Urinary bladder (tissue), 4 donors: ENCODE measurements around the gene GNAZ. TPM values are rescaled to one million over a fixed set of nuclear protein-coding genes. Genes with fewer than 3 reads are reported as not detected.

Experiments used
- DNase-seq: peaks from one replicate; pipeline ENCODE4 v3.0.0-alpha.2; 2015; ENCODE audit errors: extremely low spot score
- H3K27ac ChIP-seq: one replicate; pipeline ENCODE4 v1.5.1; 2013; ENCODE audit warnings: low read depth, mild to moderate bottlenecking, moderate library complexity
- H3K36me3 ChIP-seq: one replicate; pipeline ENCODE4 v1.6.1; 2013; ENCODE audit warnings: mild to moderate bottlenecking, moderate library complexity; ENCODE audit not compliant: insufficient read depth
- H3K4me1 ChIP-seq: one replicate; pipeline ENCODE4 v1.6.1; 2013; ENCODE audit warnings: mild to moderate bottlenecking, moderate library complexity; ENCODE audit not compliant: insufficient read depth
- H3K4me3 ChIP-seq: one replicate; pipeline ENCODE4 v1.5.1; 2013; ENCODE audit warnings: low read depth, low read length
- WGBS: extraction: QIAGEN DNeasy Blood & Tissue Kit; methylation state at CpG from one replicate; pipeline ENCODE4 v1.1.7; 2013; 5-methylcytosine and 5-hydroxymethylcytosine counted together
- polyA plus RNA-seq: library from polyadenylated mRNA; stranded (reverse); fragments of 200-250 nt; gene quantifications from one replicate; pipeline ENCODE4 v1.2.3, GENCODE V29; 2013
- total RNA-seq: library from RNA; depleted of rRNA; stranded (reverse); fragments of >200 nt; gene quantifications from one replicate; pipeline ENCODE4 v1.2.3, GENCODE V29; 2014
- donor health status: healthy with polysubstance abuse.
- donor health status: healthy.

GNAZ gene
- total and polyA plus RNA-seq, 2 donors, result 5.4 to 12.2 TPM

DNA sequence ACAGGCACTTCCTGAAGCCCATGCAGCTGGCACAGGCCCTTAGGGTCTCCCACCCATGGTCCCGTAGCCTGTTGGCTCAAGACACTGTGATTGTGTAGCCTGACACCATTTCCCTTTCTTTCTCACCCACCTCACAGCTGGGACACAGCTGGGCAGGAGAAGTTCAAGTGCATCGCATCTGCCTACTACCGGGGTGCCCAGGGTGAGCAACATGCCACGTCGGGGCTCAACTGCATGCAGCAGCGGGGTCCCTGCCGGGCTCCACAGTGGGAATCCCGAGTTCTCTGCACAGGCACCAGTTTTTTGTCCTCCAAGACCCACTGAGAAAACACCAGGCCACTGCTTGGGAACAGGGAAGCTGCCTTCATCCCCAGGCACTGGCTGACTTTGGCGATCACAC lies 85.5 kb downstream of the GNAZ start:
- Histone ChIP-seq H3K4me3 (no peak overlapping the region), H3K27ac (no peak overlapping the region), H3K4me1 (no peaks in the 10 kb centered on the region), H3K36me3 (no peaks in the 10 kb centered on the region)
- DNase-seq, result no peak
- 94% methylated on average over 9 of the region's 9 CpGs for WGBS

- H3K4me1 ChIP-seq, result no peaks in the 10 kb centered on the region
- WGBS, result 64% methylated on average over 8 of the region's 8 CpGs
- H3K27ac ChIP-seq, result no peak overlapping the region
- DNase-seq, result no peak
- no peaks in the 10 kb centered on the region for H3K36me3 ChIP-seq
- H3K4me3 ChIP-seq, result no peak overlapping the region
These were observed 86.0 kb downstream of the GNAZ start for GRCh38 chr22:23156286-23156685.

GRCh38 chr22:23157560-23158515 lies 87.5 kb downstream of the GNAZ start:
- Histone ChIP-seq H3K27ac (no peak overlapping the region), H3K36me3 (no peaks in the 10 kb centered on the region), H3K4me1 (no peaks in the 10 kb centered on the region), H3K4me3 (no peak overlapping the region)
- no peak for DNase-seq
- WGBS, result 89% methylated on average over 22 of the region's 22 CpGs

DNA sequence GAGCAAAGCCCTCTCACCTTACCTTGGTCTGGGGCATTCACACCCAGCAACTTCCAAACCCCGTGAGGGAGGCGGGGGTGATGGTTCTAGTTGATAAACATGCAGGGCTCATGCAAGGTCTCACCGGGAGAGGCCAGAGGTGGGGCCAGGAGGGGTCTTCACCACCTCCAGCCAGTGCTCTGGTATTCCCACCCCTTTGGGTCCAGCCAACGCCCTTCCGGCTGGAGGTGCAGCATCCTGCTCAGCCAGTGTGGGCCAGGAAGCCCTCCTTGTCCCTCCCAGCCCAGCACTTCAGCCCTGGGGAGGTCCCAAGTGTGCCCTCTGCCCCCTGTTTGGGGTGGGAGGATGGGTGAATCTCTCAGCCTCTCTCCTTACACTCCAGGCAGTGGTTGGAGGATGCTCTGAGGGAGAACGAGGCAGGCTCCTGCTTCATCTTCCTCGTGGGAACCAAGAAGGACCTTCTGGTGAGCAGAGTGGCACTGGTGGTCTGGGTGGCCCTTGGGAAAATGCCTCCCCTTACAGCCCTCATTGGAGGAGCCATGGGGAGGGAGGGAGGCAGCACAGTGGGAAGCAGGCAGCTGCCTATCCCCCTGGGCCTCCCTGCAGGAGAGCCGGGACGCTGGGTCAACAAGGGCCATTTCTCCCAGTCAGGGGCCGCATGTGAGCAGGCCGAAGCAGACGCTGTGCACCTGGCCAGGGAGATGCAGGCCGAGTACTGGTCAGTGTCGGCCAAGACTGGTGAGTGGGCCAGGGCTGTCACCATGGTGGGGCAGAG lies 88.4 kb downstream of the GNAZ start:
- WGBS, result 88% methylated on average over 14 of the region's 14 CpGs
- no peak overlapping the region for H3K4me3 ChIP-seq
- no peak overlapping the region for H3K27ac ChIP-seq
- no peaks in the 10 kb centered on the region for H3K4me1 ChIP-seq
- DNase-seq, result no peak
- H3K36me3 ChIP-seq, result no peaks in the 10 kb centered on the region

- no peak for DNase-seq
- no peaks in the 10 kb centered on the region for H3K36me3 ChIP-seq
These were observed 88.9 kb downstream of the GNAZ start for GRCh38 chr22:23159291-23159630.

DNA sequence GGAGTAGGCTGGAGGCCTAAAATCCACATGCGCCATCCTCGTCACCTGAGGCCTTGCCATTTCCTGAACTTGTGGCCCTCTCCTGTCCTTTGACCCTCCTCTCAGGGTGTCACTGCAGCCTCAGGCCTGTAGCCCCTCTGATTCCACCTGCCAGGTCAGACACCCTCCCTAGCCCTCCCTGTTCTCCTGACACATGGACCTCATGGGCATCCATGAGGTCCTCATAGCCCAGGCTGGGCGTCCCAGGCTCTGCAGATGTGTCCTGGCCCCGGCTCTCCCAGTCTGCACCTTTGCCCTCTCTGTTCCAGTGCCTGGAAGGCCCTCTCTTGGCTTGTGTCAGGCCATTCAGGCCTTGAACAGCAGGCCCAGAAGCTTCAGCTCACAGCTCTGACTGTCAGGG lies 90.7 kb downstream of the GNAZ start:
- no peak for DNase-seq
- WGBS, result 96% methylated on average over 4 of the region's 4 CpGs
- no peaks in the 10 kb centered on the region for H3K4me1 ChIP-seq
- H3K4me3 ChIP-seq, result no peak overlapping the region
- H3K27ac ChIP-seq, result no peak overlapping the region
- no peaks in the 10 kb centered on the region for H3K36me3 ChIP-seq

More at GRCh38 chr22:23159291-23159630, 88.9 kb downstream of the GNAZ start:
- Histone ChIP-seq H3K4me3 (no peak overlapping the region), H3K4me1 (no peaks in the 10 kb centered on the region), H3K27ac (no peak overlapping the region)
- WGBS, result 91% methylated on average over 6 of the region's 6 CpGs

DNA sequence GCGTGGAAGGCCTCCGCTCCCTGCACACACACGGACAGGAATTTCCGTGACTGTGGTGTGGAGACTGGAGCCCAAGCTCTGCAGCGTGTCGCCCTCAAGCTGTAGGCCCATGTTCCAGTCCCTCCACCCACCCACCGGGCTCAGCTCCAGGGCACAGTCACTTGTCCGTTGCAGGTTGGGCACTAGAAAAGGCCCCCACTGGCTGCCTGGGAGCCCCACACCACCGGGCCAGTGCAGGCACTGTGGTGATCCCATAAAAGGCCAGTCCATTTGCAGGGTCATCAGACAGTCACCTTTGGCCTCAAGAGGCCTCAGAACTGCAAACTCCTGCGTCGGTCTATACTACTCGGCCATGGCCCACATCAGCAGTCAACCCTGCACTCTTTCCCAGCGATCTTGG lies 91.3 kb downstream of the GNAZ start:
- Histone ChIP-seq H3K27ac (no peak overlapping the region), H3K36me3 (no peaks in the 10 kb centered on the region), H3K4me1 (no peaks in the 10 kb centered on the region), H3K4me3 (no peak overlapping the region)
- 88% methylated on average over 13 of the region's 13 CpGs for WGBS
- DNase-seq, result no peak

- H3K4me1 ChIP-seq, result no peaks in the 10 kb centered on the region
- H3K4me3 ChIP-seq, result no peak overlapping the region
- DNase-seq, result no peak
- H3K36me3 ChIP-seq, result no peaks in the 10 kb centered on the region
- H3K27ac ChIP-seq, result no peak overlapping the region
- WGBS, result 51% methylated on average over 8 of the region's 8 CpGs
These were observed 93.3 kb downstream of the GNAZ start for GRCh38 chr22:23163665-23164064.

GRCh38 chr22:23164091-23164490 lies 93.8 kb downstream of the GNAZ start:
- Histone ChIP-seq H3K4me3 (no peak overlapping the region), H3K36me3 (no peaks in the 10 kb centered on the region), H3K4me1 (no peaks in the 10 kb centered on the region), H3K27ac (no peak overlapping the region)
- no peak for DNase-seq
- 62% methylated on average over 11 of the region's 11 CpGs for WGBS

- Histone ChIP-seq H3K27ac (no peak overlapping the region), H3K36me3 (no peaks in the 10 kb centered on the region), H3K4me1 (no peaks in the 10 kb centered on the region), H3K4me3 (no peak overlapping the region)
- WGBS, result 76% methylated on average over 6 of the region's 6 CpGs
- DNase-seq, result no peak
These were observed 95.9 kb downstream of the GNAZ start for GRCh38 chr22:23166042-23166831.

DNA sequence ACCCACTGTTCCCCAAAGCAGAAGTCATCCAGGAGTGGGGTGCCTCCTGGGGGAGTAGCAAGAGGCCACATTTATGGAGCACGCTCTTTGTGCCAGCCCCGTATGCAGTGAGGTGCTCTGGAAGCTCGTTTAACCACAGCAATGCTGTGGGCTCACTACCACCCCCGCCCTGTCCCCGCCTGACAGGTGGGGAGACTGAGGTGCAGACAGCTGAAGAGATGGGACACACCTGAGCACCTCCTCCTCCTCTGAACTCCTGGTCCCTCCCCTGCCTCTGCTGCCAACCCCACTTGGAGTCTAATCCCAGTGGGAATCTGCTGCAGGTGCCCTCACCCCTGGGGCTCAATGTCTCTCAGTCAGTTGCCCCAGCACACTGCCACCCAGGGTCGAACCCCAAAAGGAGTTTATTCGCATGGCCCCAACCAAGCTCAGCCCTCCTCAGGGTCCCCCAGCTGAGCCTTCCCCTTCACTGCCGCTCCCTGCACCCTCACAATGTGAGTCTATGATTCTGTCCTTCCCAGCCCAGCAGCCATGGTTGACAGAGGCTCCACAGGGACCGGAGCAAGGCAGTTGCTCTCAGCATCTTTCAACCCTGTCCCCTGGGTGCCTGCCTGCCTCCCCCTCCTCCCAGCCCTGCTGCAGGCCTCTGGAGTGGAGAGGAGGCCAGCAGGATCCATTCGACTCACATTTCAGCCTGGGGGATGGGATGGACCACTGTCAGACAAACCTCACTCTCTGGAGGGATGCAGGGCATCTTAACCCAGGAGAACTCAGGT lies 96.7 kb downstream of the GNAZ start:
- Histone ChIP-seq H3K27ac (no peak overlapping the region), H3K4me3 (no peak overlapping the region), H3K36me3 (no peaks in the 10 kb centered on the region), H3K4me1 (no peaks in the 10 kb centered on the region)
- no peak for DNase-seq
- 78% methylated on average over 10 of the region's 10 CpGs for WGBS

- DNase-seq, result no peak
- H3K4me3 ChIP-seq, result no peak overlapping the region
- H3K4me1 ChIP-seq, result no peaks in the 10 kb centered on the region
- H3K36me3 ChIP-seq, result no peaks in the 10 kb centered on the region
- 94% methylated on average over 9 of the region's 9 CpGs for WGBS
- no peak overlapping the region for H3K27ac ChIP-seq
These were observed 98.2 kb downstream of the GNAZ start for GRCh38 chr22:23168391-23169042.
